ENCODE results near the gene NME8. TPM values are rescaled to one million over a fixed set of nuclear protein-coding genes. Genes with fewer than 3 reads are reported as not detected.

Gene NME8
- total RNA-seq, 3 donors from 2014 or later (not counting 1 experiment from before 2014, with no cell fraction given), result 23.5 to 37.0 (median 27.1) TPM

GRCh38 chr7:37947138-37947940 lies 98.9 kb downstream of the NME8 start:
- Mint-ChIP-seq H3K4me1 (peaks cover 7% of the 10 kb centered on the region in 2 donors), H3K27me3 (ENCODE audit: low read depth in 2 of 2) (no peaks in the 10 kb centered on the region)
- 95% methylated on average over 7 of the region's 7 CpGs for WGBS (ENCODE audit: insufficient coverage)

GRCh38 chr7:37947941-37948210 lies 99.5 kb downstream of the NME8 start:
- intact Hi-C loops (cut with micrococcal nuclease), result no loop called here
- WGBS (ENCODE audit: insufficient coverage), result 98% methylated on average over 7 of the region's 7 CpGs
- H3K9me3 Mint-ChIP-seq, result no peaks in the 10 kb centered on the region
- Histone ChIP-seq H3K4me3 (ENCODE audit: low read length) (no peak overlapping the region), H3K36me3 (ENCODE audit: control insufficient read depth, insufficient read depth, low read length) (no peaks in the 10 kb centered on the region), H3K9me3 (ENCODE audit: control insufficient read depth, insufficient read depth, low read length) (no peaks in the 10 kb centered on the region), H3K27me3 (ENCODE audit: control insufficient read depth, insufficient read depth, low read length) (no peaks in the 10 kb centered on the region), H3K27ac (ENCODE audit: low read length) (no peak overlapping the region), H3K4me1 (ENCODE audit: control insufficient read depth, insufficient read depth, low read length) (peaks cover 5% of the 10 kb centered on the region)
- no peaks in the 10 kb centered on the region for H3K27me3 Mint-ChIP-seq (ENCODE audit: low read depth in 2 of 2)
- no peak for ATAC-seq
- H3K4me3 Mint-ChIP-seq, result no peak overlapping the region
- no peak for DNase-seq
- no peaks in the 10 kb centered on the region for H3K36me3 Mint-ChIP-seq
- TF ChIP-seq CTCF (IDR thresholded peaks at IDR 0.05), result no peak
- peaks cover 10 to 11% of the 10 kb centered on the region in 2 donors for H3K4me1 Mint-ChIP-seq
- H3K27ac Mint-ChIP-seq, result no peak overlapping the region

More at GRCh38 chr7:37947138-37947940, 98.9 kb downstream of the NME8 start:
- no peak for TF ChIP-seq CTCF (IDR thresholded peaks at IDR 0.05)
- no peaks in the 10 kb centered on the region for H3K9me3 Mint-ChIP-seq
- peaks cover 5% of the 10 kb centered on the region for H3K4me1 ChIP-seq (ENCODE audit: control insufficient read depth, insufficient read depth, low read length)
- no peak overlapping the region for H3K27ac ChIP-seq (ENCODE audit: low read length)
- H3K36me3 ChIP-seq (ENCODE audit: control insufficient read depth, insufficient read depth, low read length), result no peaks in the 10 kb centered on the region
- ATAC-seq (no peak), DNase-seq (no peak)
- H3K36me3 Mint-ChIP-seq, result no peaks in the 10 kb centered on the region
- H3K27ac Mint-ChIP-seq, result no peak overlapping the region
- intact Hi-C loops (cut with micrococcal nuclease), result no loop called here
- no peaks in the 10 kb centered on the region for H3K27me3 ChIP-seq (ENCODE audit: control insufficient read depth, insufficient read depth, low read length)
- H3K9me3 ChIP-seq (ENCODE audit: control insufficient read depth, insufficient read depth, low read length), result no peaks in the 10 kb centered on the region
- no peak overlapping the region for H3K4me3 ChIP-seq (ENCODE audit: low read length)
- H3K4me3 Mint-ChIP-seq, result no peak overlapping the region

Other genes with a start within 250 kb of the NME8 start
- gene GPR141, start 164.8 kb upstream of the NME8 start, total RNA-seq, result 10 to 100 TPM; 30.2 to 68.1 (median 55.2) TPM
- gene SFRP4, start 68.2 kb downstream of the NME8 start, total RNA-seq, result under 1 TPM in 1 of 3 donors, not detected in 2; 0.09 TPM
- 1 to 10 TPM; 1.4 to 2.1 (median 2.0) TPM for gene EPDR1, start 72.0 kb downstream of the NME8 start, total RNA-seq

All from natural killer cell (primary cell).